Measurements from ENCODE around the gene CLEC2D.

GRCh38 chr12:9626821-9627220, 42.7 kb upstream of the CLEC2D start:
- no peak for TF ChIP-seq CTCF (conservative IDR thresholded peaks at IDR 0.05)
- no peak for TF ChIP-seq EZH2 (IDR thresholded peaks at IDR 0.05; ENCODE audit: low read depth)

Measured in PC-9 (cell line).